Measurements from ENCODE around the gene ATXN7L3. TPM values are rescaled to one million over a fixed set of nuclear protein-coding genes. Genes with fewer than 3 reads are reported as not detected.

The ATXN7L3 gene
- total RNA-seq, 1 donor from 2014 or later = 103 TPM

DNA sequence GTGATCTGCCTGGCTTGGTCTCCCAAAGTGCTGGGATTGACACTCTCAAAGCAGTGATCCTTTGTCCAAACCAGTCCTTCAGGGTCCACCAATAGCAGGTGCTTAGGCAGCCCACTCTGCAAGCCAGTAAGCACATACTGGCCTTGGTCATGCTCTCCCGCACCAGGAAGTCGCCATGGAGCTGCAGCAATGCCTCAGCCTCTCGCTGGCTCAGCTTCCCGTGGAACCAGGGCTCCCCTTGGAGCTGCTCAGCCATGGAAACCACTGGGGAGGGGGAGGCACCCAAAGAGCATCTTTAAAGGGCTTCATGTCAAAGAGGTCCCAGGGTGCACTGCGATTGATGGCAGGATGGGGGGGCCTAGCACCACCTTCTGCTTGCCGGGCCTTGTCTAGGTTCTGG is 29.4 kb upstream of the ATXN7L3 start:
- intact Hi-C loops (cut with micrococcal nuclease) = no loop called here
- no peak for DNase-seq
- ChIA-PET POLR2A (interaction anchor here (0.6 kb wide), 1 partner anchor 160 kb away, joined by 3 read pairs; no protein-coding TSS in a partner anchor), CTCF (interaction anchor here (1.0 kb wide), 1 partner anchor 19 kb away, joined by 4 read pairs; no protein-coding TSS in a partner anchor)
- no peaks in the 10 kb centered on the region for H3K36me3 Mint-ChIP-seq (ENCODE audit: low read depth)
- H3K4me3 Mint-ChIP-seq = no peak overlapping the region
- no peak for ATAC-seq (ENCODE audit: low read depth)
- H3K9me3 Mint-ChIP-seq = no peaks in the 10 kb centered on the region
- no peak overlapping the region for H3K27ac Mint-ChIP-seq
- no peaks in the 10 kb centered on the region for H3K4me1 Mint-ChIP-seq
- TF ChIP-seq CTCF (IDR thresholded peaks at IDR 0.05) = no peak
- no peaks in the 10 kb centered on the region for H3K27me3 Mint-ChIP-seq

GRCh38 chr17:44223541-44224071 is 23.9 kb upstream of the ATXN7L3 start:
- H3K27ac Mint-ChIP-seq = no peak overlapping the region
- ATAC-seq (ENCODE audit: low read depth) = no peak
- DNase-seq = no peak
- no peaks in the 10 kb centered on the region for H3K27me3 Mint-ChIP-seq
- intact Hi-C loops (cut with micrococcal nuclease) = loop anchor here (5.0 kb wide), 1 partner anchor 54 kb away; no protein-coding TSS in a partner anchor
- CTCF ChIA-PET = no interaction called here
- no peak overlapping the region for H3K4me3 Mint-ChIP-seq
- no peak for TF ChIP-seq CTCF (IDR thresholded peaks at IDR 0.05)
- no peaks in the 10 kb centered on the region for H3K9me3 Mint-ChIP-seq
- H3K36me3 Mint-ChIP-seq (ENCODE audit: low read depth) = peaks cover 10% of the 10 kb centered on the region
- POLR2A ChIA-PET = interaction anchor here (1.4 to 10.5 kb wide), 2 partner anchors 20 to 104 kb away, joined by 4 to 237 read pairs; partner anchors contain the start of gene SLC25A39
- H3K4me1 Mint-ChIP-seq = peaks cover 11% of the 10 kb centered on the region

- DNase-seq (peak; percentile 45), ATAC-seq (ENCODE audit: low read depth) (no peak)
- H3K4me3 Mint-ChIP-seq = peak overlapping the region; percentile 87
- no peaks in the 10 kb centered on the region for H3K9me3 Mint-ChIP-seq
- intact Hi-C loops (cut with micrococcal nuclease) = loop anchor here (5.0 kb wide), 1 partner anchor 55 kb away; no protein-coding TSS in a partner anchor
- CTCF ChIA-PET = interaction anchor here (1.2 to 3.3 kb wide), 4 partner anchors 12 to 128 kb away, joined by 3 to 34 read pairs (median 8); partner anchors contain the start of gene GRN
- H3K27ac Mint-ChIP-seq = peak overlapping the region; percentile 90
- H3K36me3 Mint-ChIP-seq (ENCODE audit: low read depth) = peaks cover 10% of the 10 kb centered on the region
- TF ChIP-seq CTCF (IDR thresholded peaks at IDR 0.05) = no peak
- POLR2A ChIA-PET = interaction anchor here (0.6 to 10.5 kb wide), 25 partner anchors 8 to 1008 kb away, joined by 3 to 241 read pairs (median 8); partner anchors contain the start of genes ATXN7L3, GPATCH8, GRN and HDAC5
- H3K4me1 Mint-ChIP-seq = peaks cover 20% of the 10 kb centered on the region
- no peaks in the 10 kb centered on the region for H3K27me3 Mint-ChIP-seq
Measured at GRCh38 chr17:44222112-44222869, 22.6 kb upstream of the ATXN7L3 start.

GRCh38 chr17:44221862-44222111 is 22.1 kb upstream of the ATXN7L3 start:
- Mint-ChIP-seq H3K27me3 (no peaks in the 10 kb centered on the region), H3K4me1 (peaks cover 25% of the 10 kb centered on the region), H3K9me3 (no peaks in the 10 kb centered on the region), H3K4me3 (peak overlapping the region; percentile 87), H3K27ac (peak overlapping the region; percentile 90), H3K36me3 (ENCODE audit: low read depth) (peaks cover 13% of the 10 kb centered on the region)
- DNase-seq (peak; percentile 36), ATAC-seq (ENCODE audit: low read depth) (no peak)
- TF ChIP-seq CTCF (IDR thresholded peaks at IDR 0.05) = no peak
- CTCF ChIA-PET = interaction anchor here (1.2 to 6.7 kb wide), 5 partner anchors 12 to 128 kb away, joined by 3 to 35 read pairs (median 12); partner anchors contain the start of gene GRN
- POLR2A ChIA-PET = interaction anchor here (0.6 to 10.5 kb wide), 25 partner anchors 8 to 833 kb away, joined by 3 to 241 read pairs (median 7); partner anchors contain the start of genes ATXN7L3, GPATCH8, GRN and HDAC5
- intact Hi-C loops (cut with micrococcal nuclease) = loop anchor here (5.0 kb wide), 1 partner anchor 56 kb away; no protein-coding TSS in a partner anchor

Data from activated B cell treated with CpG ODN at 0.5 μM for 24 hours (primary cell).